ENCODE data around the gene KAZN. TPM values are rescaled to one million over a fixed set of nuclear protein-coding genes. Genes with fewer than 3 reads are reported as not detected.

KAZN gene
- total and polyA plus RNA-seq, 12 donors = 1.1 to 6.5 (median 1.9) TPM

- 76 to 84% methylated on average over 9 to 10 of the region's 10 CpGs for WGBS, 2 donors
- no peak overlapping the region for H3K27ac ChIP-seq
- no peak for TF ChIP-seq CTCF (IDR thresholded peaks at IDR 0.05)
- H3K4me3 ChIP-seq = no peak overlapping the region
- no peaks in the 10 kb centered on the region for H3K27me3 ChIP-seq
- H3K36me3 ChIP-seq = peaks cover 0 to 8% (median 0%) of the 10 kb centered on the region in 9 donors
- no peaks in the 10 kb centered on the region for H3K4me1 ChIP-seq
- no peak for ATAC-seq
- intact Hi-C loops (cut with DNase I) = no loop called here
- no peaks in the 10 kb centered on the region for H3K9me3 ChIP-seq
- DNase-seq = no peak
Observed at GRCh38 chr1:15036101-15036500, 437.6 kb downstream of the KAZN start.

GRCh38 chr1:15038232-15039016 lies 439.9 kb downstream of the KAZN start:
- intact Hi-C loops (cut with DNase I) = no loop called here
- no peaks in the 10 kb centered on the region for H3K27me3 ChIP-seq

GRCh38 chr1:15039017-15039648 lies 440.6 kb downstream of the KAZN start:
- no peak for DNase-seq

More at GRCh38 chr1:15038232-15039016, 439.9 kb downstream of the KAZN start:
- DNase-seq (no peak), ATAC-seq (no peak)
- Histone ChIP-seq H3K4me3 (no peak overlapping the region), H3K4me1 (no peaks in the 10 kb centered on the region), H3K9me3 (no peaks in the 10 kb centered on the region), H3K27ac (no peak overlapping the region), H3K36me3 (peaks cover 0 to 8% (median 0%) of the 10 kb centered on the region in 9 donors)
- TF ChIP-seq CTCF (IDR thresholded peaks at IDR 0.05) = peak in 1 of 9 donors; percentile 23
- 92 to 94% methylated on average over 6 to 7 of the region's 7 CpGs for WGBS, 2 donors

More at GRCh38 chr1:15039017-15039648, 440.6 kb downstream of the KAZN start:
- Histone ChIP-seq H3K4me3 (no peak overlapping the region), H3K4me1 (no peaks in the 10 kb centered on the region), H3K36me3 (peaks cover 0 to 8% (median 0%) of the 10 kb centered on the region in 9 donors), H3K27me3 (no peaks in the 10 kb centered on the region), H3K27ac (no peak overlapping the region), H3K9me3 (no peaks in the 10 kb centered on the region)
- intact Hi-C loops (cut with DNase I) = no loop called here
- ATAC-seq = no peak
- 79 to 92% methylated on average over 9 of the region's 9 CpGs for WGBS, 2 donors
- no peak for TF ChIP-seq CTCF (IDR thresholded peaks at IDR 0.05)
